GM11168 (cell line): ENCODE results near the gene RER1.

Experiments
- in situ Hi-C: fragments of 300-500 bp; cut with MboI; formaldehyde crosslinking; loops from one replicate; pipeline ENCODE4 v1.12.0; 2022; ENCODE audit warnings: low sequenced_read_pairs; ENCODE audit not compliant: unreplicated experiment

Gene RER1

GRCh38 chr1:2417083-2417832, 25.6 kb downstream of the RER1 start:
- in situ Hi-C loops: loop anchor here (10.0 kb wide), 1 partner anchor 368 kb away; no protein-coding TSS in a partner anchor

DNA sequence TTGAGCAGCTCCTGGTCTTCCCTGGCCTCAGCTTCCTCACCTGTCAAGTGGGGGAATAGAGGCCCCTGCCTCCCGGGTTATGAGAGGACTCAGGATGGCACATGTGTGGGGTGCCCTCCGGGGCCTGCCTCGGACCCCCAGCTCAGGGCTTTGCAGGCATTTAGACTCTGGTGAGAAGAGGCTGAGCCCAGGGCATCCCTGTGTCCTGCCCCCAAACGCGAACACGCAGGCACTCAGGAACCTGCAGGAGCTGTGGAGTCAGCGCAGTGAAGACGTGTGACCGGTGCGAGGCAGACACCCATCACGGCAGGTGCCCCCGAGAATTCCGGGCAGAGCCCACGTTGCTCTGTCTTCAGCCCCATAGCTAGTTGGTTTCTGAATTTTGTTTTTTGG, 26.2 kb downstream of the RER1 start:
- in situ Hi-C loops: loop anchor here (10.0 kb wide), 1 partner anchor 367 kb away; no protein-coding TSS in a partner anchor

DNA sequence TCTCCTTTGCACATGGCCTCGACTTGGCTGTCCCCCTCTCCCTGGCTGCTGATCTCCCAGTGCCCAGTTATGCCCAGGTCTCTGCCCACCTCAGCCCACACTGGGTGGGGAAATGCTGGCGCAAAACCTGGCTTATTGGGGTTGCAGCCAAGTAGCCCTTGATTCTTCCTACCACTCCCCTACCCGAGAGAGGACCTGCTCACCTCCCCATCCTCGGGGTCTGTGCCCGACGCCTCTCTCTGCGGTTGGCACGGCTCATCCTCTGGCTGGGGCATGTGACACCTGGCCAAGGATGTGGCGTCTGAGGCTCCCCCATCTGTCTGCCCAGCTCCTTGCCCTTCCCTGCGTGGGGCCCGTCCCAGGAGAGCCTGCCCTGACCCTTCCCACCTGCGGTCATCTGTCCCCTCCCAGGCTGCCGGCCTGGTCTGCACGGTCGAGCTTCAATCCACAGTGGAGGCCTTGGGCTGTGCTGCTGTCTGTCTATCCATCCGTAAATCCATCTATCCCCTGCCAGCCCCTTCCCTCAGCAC, 27.2 kb downstream of the RER1 start:
- in situ Hi-C loops: loop anchor here (10.0 kb wide), 1 partner anchor 366 kb away; no protein-coding TSS in a partner anchor

GRCh38 chr1:2419416-2419815, 27.8 kb downstream of the RER1 start:
- in situ Hi-C loops: loop anchor here (10.0 kb wide), 1 partner anchor 365 kb away; no protein-coding TSS in a partner anchor

DNA sequence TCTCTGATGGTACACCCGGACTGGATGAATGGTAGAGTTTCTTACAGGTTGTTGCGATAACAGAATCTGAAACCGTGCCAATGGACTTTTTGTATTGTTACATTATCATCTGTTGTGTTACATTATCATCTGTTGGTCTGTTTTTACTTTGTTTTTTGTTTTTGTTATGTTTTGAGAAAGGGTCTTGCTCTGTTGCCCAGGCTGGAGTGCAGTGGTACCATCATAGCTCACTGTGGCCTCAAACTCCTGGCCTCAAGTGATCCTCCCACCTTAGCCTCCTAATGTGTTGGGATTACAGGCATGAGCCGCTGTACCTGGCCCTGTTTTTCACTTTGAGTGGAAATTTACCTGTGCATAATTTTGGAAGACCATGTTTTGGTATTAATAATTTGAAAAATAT, 30.9 kb downstream of the RER1 start:
- in situ Hi-C loops: loop anchor here (10.0 kb wide), 1 partner anchor 102 kb away; the partner anchor contains the start of gene PANK4

DNA sequence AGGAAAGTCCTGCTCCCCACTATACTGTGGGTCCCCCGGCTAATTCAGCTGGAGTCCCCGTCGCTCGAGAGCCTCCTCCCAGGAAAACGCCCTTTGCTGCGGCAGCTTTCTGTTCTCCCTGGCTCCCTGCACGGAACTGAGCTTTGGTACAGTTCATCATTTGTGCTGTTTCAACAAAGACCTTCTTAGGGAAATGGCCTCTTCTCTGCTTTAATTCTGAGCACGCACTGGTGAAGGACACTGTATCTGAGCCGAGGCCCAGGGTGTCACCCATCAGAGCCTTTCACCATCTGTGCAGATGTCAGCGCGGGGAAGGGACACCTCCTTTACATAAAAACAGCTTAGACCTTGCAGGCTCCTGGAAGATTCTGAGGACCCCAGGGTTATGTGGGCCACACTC, 34.3 kb downstream of the RER1 start:
- in situ Hi-C loops: loop anchor here (10.0 kb wide), 1 partner anchor 99 kb away; the partner anchor contains the start of gene PANK4

GRCh38 chr1:2426540-2426939, 34.9 kb downstream of the RER1 start:
- in situ Hi-C loops: loop anchor here (10.0 kb wide), 1 partner anchor 98 kb away; the partner anchor contains the start of gene PANK4

DNA sequence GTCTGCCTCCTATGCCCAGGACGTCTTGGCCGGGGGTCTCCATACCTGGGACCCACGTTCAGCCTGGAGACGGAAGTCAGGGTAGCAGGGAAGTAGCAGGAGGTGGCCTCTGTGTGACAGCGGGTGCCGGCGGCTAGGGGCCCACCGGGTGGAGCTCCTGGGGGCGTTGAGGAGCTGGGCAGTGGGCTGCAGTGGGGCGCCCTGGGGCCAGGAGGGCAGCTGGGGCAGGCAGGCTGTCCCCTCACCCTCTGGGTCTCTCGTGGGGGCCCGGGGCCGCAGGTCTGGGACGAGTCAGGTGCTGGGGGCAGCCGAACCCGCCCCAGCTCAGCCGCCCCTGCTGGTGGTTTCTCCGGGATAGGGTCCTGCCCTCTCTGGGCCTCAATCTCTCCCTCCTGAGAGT, 35.4 kb downstream of the RER1 start:
- in situ Hi-C loops: loop anchor here (10.0 kb wide), 1 partner anchor 98 kb away; the partner anchor contains the start of gene PANK4

GRCh38 chr1:2427976-2428375, 36.3 kb downstream of the RER1 start:
- in situ Hi-C loops: loop anchor here (10.0 kb wide), 1 partner anchor 97 kb away; the partner anchor contains the start of gene PANK4

DNA sequence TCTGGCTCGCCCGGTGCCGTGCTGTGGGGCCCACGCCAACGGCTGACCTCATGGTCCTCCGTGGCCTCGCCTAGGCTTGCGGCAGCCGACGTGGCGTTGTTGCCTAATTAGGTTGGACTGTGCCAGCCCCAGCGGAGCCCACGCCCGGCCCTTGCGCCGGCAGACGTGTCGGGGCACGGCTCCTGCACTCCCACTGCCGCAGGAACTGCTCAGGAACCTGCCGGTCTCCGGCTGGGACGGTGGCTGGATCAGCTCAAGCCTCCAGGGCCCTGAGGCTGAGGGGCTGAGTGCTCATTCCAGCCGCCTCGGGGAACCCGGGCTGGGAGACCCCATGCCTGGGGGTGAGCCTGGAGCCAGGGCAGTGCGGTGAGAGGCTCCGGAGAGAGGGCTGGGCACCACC, 36.8 kb downstream of the RER1 start:
- in situ Hi-C loops: loop anchor here (10.0 kb wide), 1 partner anchor 96 kb away; the partner anchor contains the start of gene PANK4

GRCh38 chr1:2429780-2430591, 38.3 kb downstream of the RER1 start:
- in situ Hi-C loops: loop anchor here (10.0 kb wide), 1 partner anchor 95 kb away; the partner anchor contains the start of gene PANK4

GRCh38 chr1:2430592-2430973, 38.9 kb downstream of the RER1 start:
- in situ Hi-C loops: no loop called here

GRCh38 chr1:2431103-2431502, 39.5 kb downstream of the RER1 start:
- in situ Hi-C loops: no loop called here

GRCh38 chr1:2431518-2431917, 39.9 kb downstream of the RER1 start:
- in situ Hi-C loops: no loop called here

- in situ Hi-C loops: no loop called here
Observed at GRCh38 chr1:2432441-2432844, 40.8 kb downstream of the RER1 start.

DNA sequence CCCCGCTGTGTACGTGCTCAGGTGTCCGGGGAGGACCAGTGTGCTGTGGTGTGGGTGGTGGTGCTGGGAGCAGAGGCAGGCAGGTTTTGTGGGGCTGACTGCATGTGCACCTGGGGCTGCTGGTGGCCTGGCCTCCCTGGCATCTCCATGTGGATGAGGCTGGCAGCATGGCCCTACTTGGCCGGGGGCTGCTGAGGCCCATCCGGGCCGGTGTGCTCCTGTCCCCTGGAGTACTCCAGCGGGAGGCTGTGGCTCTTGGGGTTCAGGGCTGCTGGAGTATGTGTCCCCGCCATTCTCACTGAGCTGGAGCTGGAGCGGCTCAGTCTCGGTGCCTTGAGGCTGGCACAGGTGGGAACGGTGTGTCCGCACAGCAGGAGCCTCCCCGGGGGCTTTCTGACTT, 41.6 kb downstream of the RER1 start:
- in situ Hi-C loops: no loop called here

GRCh38 chr1:2433936-2434655, 42.5 kb downstream of the RER1 start:
- in situ Hi-C loops: no loop called here

DNA sequence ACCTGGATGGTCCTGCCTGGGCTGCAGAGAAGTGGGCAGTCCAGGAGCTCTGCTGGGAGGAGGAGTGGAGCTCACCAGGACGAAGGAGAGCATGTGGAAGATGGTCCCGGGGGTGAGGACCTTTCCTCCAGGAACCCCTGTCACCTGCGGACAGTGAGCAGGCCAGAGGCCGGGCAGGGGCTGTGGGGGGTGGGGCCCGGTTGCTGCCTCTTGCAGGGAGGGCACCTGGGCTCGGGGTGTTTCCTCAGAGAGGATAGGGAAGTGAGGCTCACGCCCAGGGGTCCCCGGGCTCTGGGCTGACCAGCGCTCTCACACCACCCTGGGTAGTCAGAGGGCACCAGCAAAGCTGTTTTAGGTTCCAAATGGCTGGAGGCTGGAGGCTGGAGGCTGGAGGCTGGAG, 43.5 kb downstream of the RER1 start:
- in situ Hi-C loops: no loop called here

DNA sequence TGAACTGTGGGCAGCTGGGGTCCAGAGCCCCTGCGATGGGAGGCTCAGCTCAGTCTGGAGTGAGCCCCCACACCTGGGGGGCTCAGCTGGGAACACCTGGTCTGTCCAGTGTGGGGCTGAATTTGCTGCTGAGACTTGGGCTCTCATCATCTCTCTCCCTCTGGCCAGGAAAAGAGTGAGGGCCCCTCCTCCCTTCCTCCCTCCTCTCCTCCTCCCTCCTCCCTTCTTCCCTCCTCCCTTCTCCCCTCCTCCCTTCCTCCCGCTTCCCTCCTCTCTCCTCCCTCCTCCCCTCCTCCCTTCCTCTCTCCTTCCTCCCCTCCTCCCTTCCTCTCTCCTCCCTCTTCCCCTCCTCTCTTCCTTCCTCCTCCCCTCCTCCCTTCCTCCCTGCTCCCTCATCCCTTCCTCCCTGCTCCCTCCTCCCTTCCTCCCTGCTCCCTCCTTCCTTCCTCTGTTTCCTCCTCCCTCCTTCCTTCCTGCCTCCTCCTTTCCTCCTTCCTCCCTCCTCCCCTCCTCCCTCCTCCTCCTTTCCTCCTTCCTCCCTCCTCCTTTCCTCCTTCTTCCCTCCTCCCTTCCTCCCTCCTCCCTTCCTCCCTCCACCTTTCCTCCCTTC, 44.2 kb downstream of the RER1 start:
- in situ Hi-C loops: no loop called here
